Neural cell (in vitro differentiated cells): ENCODE data around the gene OR5B3.
"Not testable (repeated sequence)": the region's sequence is repeated elsewhere in the genome, so short reads cannot be mapped to it uniquely, and the experiment has no call there.

Source experiments
- CTCF ChIP-seq: fragments of 450-650 bp; IDR thresholded peaks from 2 replicates; pipeline ENCODE4 v1.5.1; 2014; ENCODE audit warnings: antibody characterized with exemption, mild to moderate bottlenecking, moderate library complexity; ENCODE audit not compliant: poor library complexity, severe bottlenecking
- EP300 ChIP-seq: fragments of 450-650 bp; conservative IDR thresholded peaks from 2 replicates; pipeline ENCODE4 v1.6.1; 2014; ENCODE audit warnings: antibody characterized with exemption, mild to moderate bottlenecking, moderate library complexity; ENCODE audit not compliant: poor library complexity, severe bottlenecking
- EZH2 ChIP-seq: fragments of 200-600, 300-800 bp; shearing (Covaris generic), sonication (generic); IDR thresholded peaks from 2 replicates; pipeline ENCODE4 v1.6.1; 2014; ENCODE audit warnings: antibody characterized with exemption, low read length, borderline replicate concordance, mild to moderate bottlenecking; ENCODE audit not compliant: insufficient read depth, poor library complexity, severe bottlenecking
- POLR2AphosphoS5 ChIP-seq: IDR thresholded peaks from 2 replicates; pipeline ENCODE4 v1.6.1; 2012
- REST ChIP-seq: IDR thresholded peaks from 2 replicates; pipeline ENCODE4 v1.6.1; 2012; ENCODE audit warnings: borderline replicate concordance
- SMC3 ChIP-seq: fragments of 450-650 bp; conservative IDR thresholded peaks from 2 replicates; pipeline ENCODE4 v1.6.1; 2014; ENCODE audit warnings: antibody characterized with exemption, mild to moderate bottlenecking, moderate library complexity; ENCODE audit not compliant: poor library complexity
- TAF1 ChIP-seq: IDR thresholded peaks from 2 replicates; pipeline ENCODE4 v1.6.1; 2012; ENCODE audit warnings: low read depth

- not testable (repeated sequence) for TF ChIP-seq CTCF, EP300, POLR2AphosphoS5, EZH2, SMC3, REST, TAF1
Observed at GRCh38 chr11:58399622-58400021, 7.1 kb downstream of the OR5B3 start.
